Aorta (tissue), 5 donors: ENCODE results near the gene KDM4B. TPM values are rescaled to one million over a fixed set of nuclear protein-coding genes. Genes with fewer than 3 reads are reported as not detected.

Experiments
- ATAC-seq: fragments of 200-7000 bp; cut with Tn5 transposase; one replicate; pipeline ENCODE4 v1.9.1; 2022; ENCODE audit warnings: moderate library complexity; ENCODE audit not compliant: low FRiP score
- DNase-seq, 2 donors: peaks; one replicate each; pipeline ENCODE4 v3.0.0-alpha.2; 2020
- H3K27ac ChIP-seq, 2 donors: one replicate each; pipeline ENCODE4 v1.5.1; 2013; ENCODE audit warnings: low read length in 2 of 2, mild to moderate bottlenecking in 2 of 2, moderate library complexity in 2 of 2, control low read depth in 1 of 2, inconsistent platforms in 1 of 2, low read depth in 1 of 2
- H3K27me3 ChIP-seq, 2 donors: one replicate each; pipeline ENCODE4 v1.6.1; 2013; ENCODE audit warnings: control low read depth in 1 of 2, low read length in 1 of 2, mild to moderate bottlenecking in 1 of 2, moderate library complexity in 1 of 2; ENCODE audit not compliant: insufficient read depth in 2 of 2, control insufficient read depth in 1 of 2
- H3K36me3 ChIP-seq, 2 donors: one replicate each; pipeline ENCODE4 v1.6.1; 2013; ENCODE audit warnings: control low read depth in 1 of 2, low read length in 1 of 2, mild to moderate bottlenecking in 1 of 2; ENCODE audit not compliant: insufficient read depth in 2 of 2, control insufficient read depth in 1 of 2
- H3K4me1 ChIP-seq, 2 donors: one replicate each; pipeline ENCODE4 v1.6.1; 2013; ENCODE audit warnings: low read length in 2 of 2, control low read depth in 1 of 2, mild to moderate bottlenecking in 1 of 2, moderate library complexity in 1 of 2; ENCODE audit not compliant: insufficient read depth in 2 of 2, control insufficient read depth in 1 of 2
- H3K4me3 ChIP-seq, 2 donors: one replicate each; pipeline ENCODE4 v1.5.1; 2013; ENCODE audit warnings: low read length in 2 of 2, control low read depth in 1 of 2, mild to moderate bottlenecking in 1 of 2
- H3K9me3 ChIP-seq: one replicate; pipeline ENCODE4 v1.6.1; 2013; ENCODE audit warnings: mild to moderate bottlenecking, low read length; ENCODE audit not compliant: control insufficient read depth
- WGBS, 2 donors: extraction: QIAGEN DNeasy Blood & Tissue Kit; methylation state at CpG; one replicate each; pipeline ENCODE4 v1.1.7; 2013; 5-methylcytosine and 5-hydroxymethylcytosine counted together
- intact Hi-C, 2 donors: fragments of 100-400 bp; cut with DNase I; formaldehyde crosslinking; loops; one replicate each; pipeline versions ENCODE4 v1.14.2 to v1.15.0; 2022
- polyA plus RNA-seq, 2 donors: library from polyadenylated mRNA; stranded (reverse); fragments of 200-250 nt; gene quantifications; one replicate each; pipeline ENCODE4 v1.2.3, GENCODE V29; 2013
- total RNA-seq, 2 donors: library from RNA; stranded (reverse); fragmentation: NEBNext Ultra II Directional; extraction: Animal tissue kit (Norgen Biotek cat#: 25700); gene quantifications; one replicate each; pipeline ENCODE4 v1.2.1, GENCODE V29; 2021
- donor health status: healthy with polysubstance abuse.
- donor health status: Bipolar disorder and iron deficiency.
- donor health status: DM: no; HTN: no; CAD: no.
- donor health status: DM: no; HTN: no; CAD: no.
- donor health status: DM: yes; HTN: yes; CAD: no.

KDM4B gene
- total and polyA plus RNA-seq, 4 donors, result 4.4 to 58.1 (median 25.8) TPM

GRCh38 chr19:5050067-5050656, 81.2 kb downstream of the KDM4B start:
- Histone ChIP-seq H3K27me3 (no peaks in the 10 kb centered on the region), H3K36me3 (no peaks in the 10 kb centered on the region), H3K27ac (no peak overlapping the region), H3K4me1 (no peaks in the 10 kb centered on the region), H3K4me3 (no peak overlapping the region), H3K9me3 (no peaks in the 10 kb centered on the region)
- ATAC-seq (no peak), DNase-seq (no peak)
- WGBS, 2 donors, result 83 to 93% methylated on average over 16 of the region's 16 CpGs
- intact Hi-C loops, result loop anchor here in 1 of 2 donors (10.0 kb wide), 1 partner anchor 105 kb away; no protein-coding TSS in a partner anchor

- ATAC-seq (no peak), DNase-seq (no peak)
- no peaks in the 10 kb centered on the region for H3K27me3 ChIP-seq
- no peak overlapping the region for H3K4me3 ChIP-seq
- no peak overlapping the region for H3K27ac ChIP-seq
- no peaks in the 10 kb centered on the region for H3K36me3 ChIP-seq
- intact Hi-C loops, result loop anchor here in 1 of 2 donors (10.0 kb wide), 1 partner anchor 104 kb away; no protein-coding TSS in a partner anchor
- whole genome bisulfite sequencing, 2 donors, result 91 to 92% methylated on average over 15 to 16 of the region's 16 CpGs
- H3K4me1 ChIP-seq, result no peaks in the 10 kb centered on the region
- H3K9me3 ChIP-seq, result no peaks in the 10 kb centered on the region
Measured at GRCh38 chr19:5050905-5051304, 82.0 kb downstream of the KDM4B start.

- H3K27me3 ChIP-seq, result no peaks in the 10 kb centered on the region
- ATAC-seq, result no peak
- DNase-seq, result no peak
- intact Hi-C loops, result loop anchor here in 1 of 2 donors (10.0 kb wide), 1 partner anchor 103 kb away; no protein-coding TSS in a partner anchor
- no peaks in the 10 kb centered on the region for H3K4me1 ChIP-seq
- no peaks in the 10 kb centered on the region for H3K9me3 ChIP-seq
- H3K36me3 ChIP-seq, result no peaks in the 10 kb centered on the region
- 92 to 93% methylated on average over 16 of the region's 16 CpGs for WGBS, 2 donors
- H3K4me3 ChIP-seq, result no peak overlapping the region
- H3K27ac ChIP-seq, result no peak overlapping the region
Measured at GRCh38 chr19:5051619-5052018, 82.7 kb downstream of the KDM4B start.

DNA sequence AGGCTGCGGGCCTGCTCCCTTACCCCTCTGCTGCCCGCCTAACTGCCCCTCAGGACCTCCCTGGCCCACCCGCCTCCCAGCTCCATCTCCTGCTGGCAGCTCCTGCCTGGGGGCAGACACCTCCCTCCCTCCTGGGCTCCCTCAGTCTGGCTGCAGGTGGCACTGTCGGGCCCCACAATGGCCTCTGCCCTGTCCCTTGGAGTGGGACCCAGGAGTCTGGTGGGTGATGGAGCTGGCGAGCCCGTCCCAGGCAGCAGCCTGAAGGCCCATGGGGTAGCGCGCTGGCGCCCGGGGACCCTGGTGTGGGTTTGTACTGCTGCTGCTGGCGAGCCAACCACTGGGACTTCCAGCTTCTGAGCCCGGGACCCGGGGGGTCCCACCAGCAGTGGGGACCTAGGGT, 83.6 kb downstream of the KDM4B start:
- WGBS, 2 donors, result 93 to 94% methylated on average over 11 to 13 of the region's 13 CpGs
- Histone ChIP-seq H3K36me3 (no peaks in the 10 kb centered on the region), H3K4me3 (no peak overlapping the region), H3K9me3 (no peaks in the 10 kb centered on the region), H3K27ac (no peak overlapping the region), H3K27me3 (no peaks in the 10 kb centered on the region), H3K4me1 (no peaks in the 10 kb centered on the region)
- ATAC-seq, result no peak
- intact Hi-C loops, result loop anchor here in 1 of 2 donors (10.0 kb wide), 1 partner anchor 102 kb away; no protein-coding TSS in a partner anchor
- DNase-seq, result no peak

GRCh38 chr19:5052945-5053485, 84.1 kb downstream of the KDM4B start:
- Histone ChIP-seq H3K4me3 (no peak overlapping the region), H3K9me3 (no peaks in the 10 kb centered on the region), H3K27ac (no peak overlapping the region), H3K4me1 (no peaks in the 10 kb centered on the region), H3K36me3 (no peaks in the 10 kb centered on the region), H3K27me3 (no peaks in the 10 kb centered on the region)
- intact Hi-C loops, result loop anchor here in 1 of 2 donors (10.0 kb wide), 1 partner anchor 102 kb away; no protein-coding TSS in a partner anchor
- DNase-seq, result no peak
- ATAC-seq, result no peak
- 85 to 86% methylated on average over 16 of the region's 16 CpGs for WGBS, 2 donors

DNA sequence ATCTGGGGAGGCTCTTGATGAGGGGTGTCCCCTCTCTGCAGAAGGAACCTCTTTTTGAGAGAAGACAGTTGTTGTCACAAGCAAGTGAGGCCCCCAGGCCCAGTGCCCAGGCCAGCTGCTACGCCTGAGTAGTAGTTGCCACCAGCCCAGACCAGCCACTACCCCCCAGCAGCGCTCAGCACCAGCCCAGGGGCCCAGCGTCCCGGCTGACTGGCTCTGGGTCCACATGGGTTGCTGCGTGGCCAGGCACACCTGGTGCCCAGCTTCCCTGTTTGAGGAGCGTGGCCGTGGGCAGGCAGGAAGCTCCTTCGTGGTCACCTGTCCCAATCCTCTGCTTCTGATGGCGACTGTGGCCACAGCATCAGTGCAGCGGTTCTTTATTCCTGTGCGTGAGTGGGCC, 84.7 kb downstream of the KDM4B start:
- Histone ChIP-seq H3K4me1 (no peaks in the 10 kb centered on the region), H3K9me3 (no peaks in the 10 kb centered on the region), H3K36me3 (no peaks in the 10 kb centered on the region), H3K27me3 (no peaks in the 10 kb centered on the region), H3K27ac (no peak overlapping the region), H3K4me3 (no peak overlapping the region)
- ATAC-seq (no peak), DNase-seq (no peak)
- 93% methylated on average over 11 of the region's 11 CpGs for WGBS, 2 donors
- intact Hi-C loops, result loop anchor here in 1 of 2 donors (10.0 kb wide), 1 partner anchor 101 kb away; no protein-coding TSS in a partner anchor

DNA sequence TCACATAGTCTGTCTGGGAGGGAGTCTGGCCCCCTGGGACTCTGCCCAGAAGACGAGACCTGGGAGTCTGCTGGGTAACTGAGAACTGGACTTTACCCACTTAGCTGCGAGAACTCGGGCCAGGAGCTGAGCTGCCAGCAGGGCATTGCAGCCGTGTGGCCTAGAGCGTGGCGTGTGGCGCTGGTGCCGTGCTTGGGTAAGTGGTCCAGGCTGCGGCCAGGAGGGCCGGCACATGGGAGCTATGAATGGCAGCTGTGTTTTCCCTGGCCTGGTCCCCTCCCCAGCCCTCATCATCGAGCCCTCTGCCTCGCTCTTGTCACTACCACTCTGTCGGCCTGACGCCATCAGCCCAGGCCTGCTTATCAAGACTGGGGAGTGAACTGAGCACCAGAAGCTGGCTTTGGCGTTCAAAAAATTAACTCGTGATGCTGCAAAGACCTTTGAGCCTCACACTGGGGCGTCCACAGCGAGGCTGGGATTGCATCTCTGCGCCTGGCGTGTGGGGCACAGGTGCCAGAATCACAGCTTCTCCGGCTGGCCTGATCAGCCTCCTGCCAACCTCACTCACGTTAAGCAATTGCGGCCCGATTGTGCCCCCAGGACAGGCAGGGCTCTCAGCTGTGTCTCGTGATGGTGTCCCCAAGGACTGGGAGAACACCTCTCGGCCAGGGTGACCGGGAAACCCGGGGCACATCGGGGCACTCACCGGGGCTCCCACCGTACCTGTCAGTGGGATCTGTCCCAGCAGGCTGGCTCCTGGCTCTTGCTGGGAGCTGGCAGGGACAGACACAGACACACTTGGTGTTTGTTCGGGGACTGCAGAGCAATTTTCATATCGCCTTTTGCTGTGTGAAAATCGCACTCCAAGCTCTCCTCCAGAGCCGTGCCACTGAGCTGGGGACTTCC, 85.9 kb downstream of the KDM4B start:
- intact Hi-C loops, result loop anchor here in 1 of 2 donors (10.0 kb wide), 1 partner anchor 100 kb away; no protein-coding TSS in a partner anchor
- Histone ChIP-seq H3K4me3 (no peak overlapping the region), H3K4me1 (no peaks in the 10 kb centered on the region), H3K27me3 (no peaks in the 10 kb centered on the region), H3K27ac (no peak overlapping the region), H3K36me3 (no peaks in the 10 kb centered on the region), H3K9me3 (no peaks in the 10 kb centered on the region)
- DNase-seq, result no peak
- ATAC-seq, result no peak
- 86% methylated on average over 35 of the region's 35 CpGs for WGBS, 2 donors

- H3K4me3 ChIP-seq, result no peak overlapping the region
- no peaks in the 10 kb centered on the region for H3K9me3 ChIP-seq
- no peak overlapping the region for H3K27ac ChIP-seq
- H3K27me3 ChIP-seq, result no peaks in the 10 kb centered on the region
- WGBS, 2 donors, result 92% methylated on average over 13 of the region's 13 CpGs
- no peak for DNase-seq
- H3K4me1 ChIP-seq, result no peaks in the 10 kb centered on the region
- intact Hi-C loops, result loop anchor here in 1 of 2 donors (10.0 kb wide), 1 partner anchor 99 kb away; no protein-coding TSS in a partner anchor
- ATAC-seq, result no peak
- no peaks in the 10 kb centered on the region for H3K36me3 ChIP-seq
Measured at GRCh38 chr19:5055457-5055776, 86.5 kb downstream of the KDM4B start.
